Stimulated activated CD8-positive, alpha-beta memory T cell treated with anti-CD3 and anti-CD28 coated beads, Interleukin-2, amount 100 ng/mL, for 48 hours (primary cell): Measurements from ENCODE around the gene EIF5A.

ENCODE experiments used
- DNase-seq, 2 donors: peaks; one replicate each; pipeline ENCODE4 v3.0.0-alpha.2; 2020; ENCODE audit warnings: low read depth in 2 of 2

The EIF5A gene

GRCh38 chr17:7355573-7355972 lies 48.1 kb downstream of the EIF5A start:
- DNase-seq = no peak

GRCh38 chr17:7356072-7356549 lies 48.7 kb downstream of the EIF5A start:
- peak; percentile 76 to 84 for DNase-seq

- DNase-seq = no peak
Observed at GRCh38 chr17:7356756-7357155, 49.3 kb downstream of the EIF5A start.

- no peak for DNase-seq
Observed at GRCh38 chr17:7357381-7357780, 50.0 kb downstream of the EIF5A start.

GRCh38 chr17:7361906-7362305 lies 54.5 kb downstream of the EIF5A start:
- no peak for DNase-seq
